IPS-18a (cell line): Measurements from ENCODE around the gene FAM120A.

Experiments used
- H3K27ac ChIP-seq: one replicate; pipeline ENCODE4 v1.5.1; 2013; ENCODE audit warnings: low read length
- H3K27me3 ChIP-seq: one replicate; pipeline ENCODE4 v1.6.1; 2013; ENCODE audit warnings: mild to moderate bottlenecking, low read length; ENCODE audit not compliant: control insufficient read depth, insufficient read depth
- H3K36me3 ChIP-seq: one replicate; pipeline ENCODE4 v1.6.1; 2013; ENCODE audit warnings: low read depth, low read length; ENCODE audit not compliant: control insufficient read depth
- H3K4me1 ChIP-seq: one replicate; pipeline ENCODE4 v1.6.1; 2013; ENCODE audit warnings: low read depth, low read length; ENCODE audit not compliant: control insufficient read depth
- H3K4me3 ChIP-seq: one replicate; pipeline ENCODE4 v1.5.1; 2013; ENCODE audit warnings: low read length
- H3K9ac ChIP-seq: one replicate; pipeline ENCODE4 v1.6.1; 2013; ENCODE audit warnings: mild to moderate bottlenecking, low read length, moderate library complexity
- H3K9me3 ChIP-seq: one replicate; pipeline ENCODE4 v1.6.1; 2013; ENCODE audit warnings: low read depth, low read length; ENCODE audit not compliant: control insufficient read depth

The FAM120A gene

GRCh38 chr9:93586290-93587057, 135.0 kb downstream of the FAM120A start:
- Histone ChIP-seq H3K36me3 (no peaks in the 10 kb centered on the region), H3K27ac (no peak overlapping the region), H3K9ac (no peak overlapping the region), H3K27me3 (no peaks in the 10 kb centered on the region), H3K9me3 (no peaks in the 10 kb centered on the region), H3K4me3 (no peak overlapping the region), H3K4me1 (peaks cover 11% of the 10 kb centered on the region)

- no peaks in the 10 kb centered on the region for H3K36me3 ChIP-seq
- no peak overlapping the region for H3K9ac ChIP-seq
- no peak overlapping the region for H3K4me3 ChIP-seq
- H3K9me3 ChIP-seq = no peaks in the 10 kb centered on the region
- no peaks in the 10 kb centered on the region for H3K27me3 ChIP-seq
- no peak overlapping the region for H3K27ac ChIP-seq
- H3K4me1 ChIP-seq = peaks cover 6% of the 10 kb centered on the region
Measured at GRCh38 chr9:93587284-93587650, 135.8 kb downstream of the FAM120A start.

GRCh38 chr9:93587651-93588347, 136.3 kb downstream of the FAM120A start:
- Histone ChIP-seq H3K9me3 (no peaks in the 10 kb centered on the region), H3K27me3 (no peaks in the 10 kb centered on the region), H3K4me1 (peaks cover 3% of the 10 kb centered on the region), H3K36me3 (no peaks in the 10 kb centered on the region), H3K4me3 (no peak overlapping the region), H3K9ac (no peak overlapping the region), H3K27ac (no peak overlapping the region)

- no peaks in the 10 kb centered on the region for H3K36me3 ChIP-seq
Measured at GRCh38 chr9:93588641-93589609, 137.4 kb downstream of the FAM120A start.

GRCh38 chr9:93589688-93590087, 138.2 kb downstream of the FAM120A start:
- Histone ChIP-seq H3K27me3 (no peaks in the 10 kb centered on the region), H3K9me3 (no peaks in the 10 kb centered on the region), H3K36me3 (no peaks in the 10 kb centered on the region), H3K27ac (no peak overlapping the region), H3K4me1 (peaks cover 3% of the 10 kb centered on the region), H3K4me3 (no peak overlapping the region), H3K9ac (no peak overlapping the region)

More at GRCh38 chr9:93588641-93589609, 137.4 kb downstream of the FAM120A start:
- no peaks in the 10 kb centered on the region for H3K27me3 ChIP-seq
- H3K9ac ChIP-seq = no peak overlapping the region
- H3K27ac ChIP-seq = no peak overlapping the region
- no peak overlapping the region for H3K4me3 ChIP-seq
- peaks cover 3% of the 10 kb centered on the region for H3K4me1 ChIP-seq
- no peaks in the 10 kb centered on the region for H3K9me3 ChIP-seq

- no peaks in the 10 kb centered on the region for H3K27me3 ChIP-seq
- no peak overlapping the region for H3K27ac ChIP-seq
- H3K4me1 ChIP-seq = peaks cover 3% of the 10 kb centered on the region
- H3K4me3 ChIP-seq = no peak overlapping the region
- no peaks in the 10 kb centered on the region for H3K36me3 ChIP-seq
- H3K9me3 ChIP-seq = no peaks in the 10 kb centered on the region
- H3K9ac ChIP-seq = no peak overlapping the region
Measured at GRCh38 chr9:93590609-93591234, 139.2 kb downstream of the FAM120A start.

GRCh38 chr9:93591301-93592007, 140.0 kb downstream of the FAM120A start:
- Histone ChIP-seq H3K4me1 (peaks cover 3% of the 10 kb centered on the region), H3K9ac (no peak overlapping the region), H3K36me3 (no peaks in the 10 kb centered on the region), H3K27me3 (no peaks in the 10 kb centered on the region), H3K9me3 (no peaks in the 10 kb centered on the region), H3K27ac (no peak overlapping the region), H3K4me3 (no peak overlapping the region)

- Histone ChIP-seq H3K27me3 (no peaks in the 10 kb centered on the region), H3K27ac (no peak overlapping the region), H3K4me3 (no peak overlapping the region), H3K4me1 (peaks cover 3% of the 10 kb centered on the region), H3K36me3 (no peaks in the 10 kb centered on the region), H3K9me3 (no peaks in the 10 kb centered on the region), H3K9ac (no peak overlapping the region)
Measured at GRCh38 chr9:93592008-93592642, 140.6 kb downstream of the FAM120A start.

- H3K27ac ChIP-seq = no peak overlapping the region
- H3K4me3 ChIP-seq = no peak overlapping the region
- H3K36me3 ChIP-seq = no peaks in the 10 kb centered on the region
- H3K27me3 ChIP-seq = no peaks in the 10 kb centered on the region
- H3K9ac ChIP-seq = no peak overlapping the region
- no peaks in the 10 kb centered on the region for H3K9me3 ChIP-seq
- H3K4me1 ChIP-seq = peaks cover 3% of the 10 kb centered on the region
Measured at GRCh38 chr9:93592643-93593021, 141.1 kb downstream of the FAM120A start.

- no peaks in the 10 kb centered on the region for H3K36me3 ChIP-seq
- H3K4me1 ChIP-seq = peaks cover 3% of the 10 kb centered on the region
- no peak overlapping the region for H3K9ac ChIP-seq
- no peaks in the 10 kb centered on the region for H3K9me3 ChIP-seq
- H3K27me3 ChIP-seq = no peaks in the 10 kb centered on the region
- H3K4me3 ChIP-seq = no peak overlapping the region
- H3K27ac ChIP-seq = no peak overlapping the region
Measured at GRCh38 chr9:93593144-93593658, 141.7 kb downstream of the FAM120A start.
